Measurements from ENCODE around the gene EYS. TPM values are rescaled to one million over a fixed set of nuclear protein-coding genes. Genes with fewer than 3 reads are reported as not detected.
"Not testable (repeated sequence)": the region's sequence is repeated elsewhere in the genome, so short reads cannot be mapped to it uniquely, and the experiment has no call there.

Gene EYS
- total RNA-seq, 1 donor from 2014 or later, result not detected

- no peak for TF ChIP-seq CTCF (IDR thresholded peaks at IDR 0.05)
- H3K4me1 ChIP-seq, result no peaks in the 10 kb centered on the region
- intact Hi-C loops (cut with DNase I), result no loop called here
- H3K27ac ChIP-seq, result no peak overlapping the region
- H3K27me3 ChIP-seq, result no peaks in the 10 kb centered on the region
- DNase-seq (ENCODE audit: low spot score in 2 of 2), result no peak
- no peak overlapping the region for H3K4me3 ChIP-seq
- no peaks in the 10 kb centered on the region for H3K36me3 ChIP-seq
- no peaks in the 10 kb centered on the region for H3K9me3 ChIP-seq
These were observed 136.7 kb downstream of the EYS start for GRCh38 chr6:65570340-65570739.

- Histone ChIP-seq H3K27me3 (no peaks in the 10 kb centered on the region), H3K9me3 (no peaks in the 10 kb centered on the region), H3K36me3 (no peaks in the 10 kb centered on the region), H3K27ac (no peak overlapping the region), H3K4me3 (no peak overlapping the region), H3K4me1 (no peaks in the 10 kb centered on the region)
- intact Hi-C loops (cut with DNase I), result no loop called here
- TF ChIP-seq CTCF (IDR thresholded peaks at IDR 0.05), result no peak
- no peak for DNase-seq (ENCODE audit: low spot score in 2 of 2)
These were observed 137.5 kb downstream of the EYS start for GRCh38 chr6:65569505-65569904.

GRCh38 chr6:65569056-65569455, 138.0 kb downstream of the EYS start:
- H3K27me3 ChIP-seq; H3K36me3 ChIP-seq; H3K9me3 ChIP-seq; H3K4me3 ChIP-seq; H3K4me1 ChIP-seq; DNase-seq (ENCODE audit: low spot score in 2 of 2); H3K27ac ChIP-seq; intact Hi-C loops (cut with DNase I): not testable (repeated sequence)

- intact Hi-C loops (cut with DNase I), result no loop called here
- Histone ChIP-seq H3K36me3 (no peaks in the 10 kb centered on the region), H3K4me1 (no peaks in the 10 kb centered on the region), H3K9me3 (no peaks in the 10 kb centered on the region), H3K27ac (no peak overlapping the region), H3K27me3 (no peaks in the 10 kb centered on the region), H3K4me3 (no peak overlapping the region)
- no peak for TF ChIP-seq CTCF (IDR thresholded peaks at IDR 0.05)
- no peak for DNase-seq (ENCODE audit: low spot score in 2 of 2)
These were observed 140.9 kb downstream of the EYS start for GRCh38 chr6:65566117-65566516.

GRCh38 chr6:65558071-65558470, 149.0 kb downstream of the EYS start:
- TF ChIP-seq CTCF (IDR thresholded peaks at IDR 0.05), result no peak

GRCh38 chr6:65557224-65557623, 149.8 kb downstream of the EYS start:
- TF ChIP-seq CTCF (IDR thresholded peaks at IDR 0.05), result no peak
- no peaks in the 10 kb centered on the region for H3K36me3 ChIP-seq
- H3K27ac ChIP-seq, result no peak overlapping the region
- no peaks in the 10 kb centered on the region for H3K9me3 ChIP-seq
- H3K4me1 ChIP-seq, result no peaks in the 10 kb centered on the region
- no peak overlapping the region for H3K4me3 ChIP-seq
- intact Hi-C loops (cut with DNase I), result no loop called here
- H3K27me3 ChIP-seq, result no peaks in the 10 kb centered on the region
- no peak for DNase-seq (ENCODE audit: low spot score in 2 of 2)

More at GRCh38 chr6:65558071-65558470, 149.0 kb downstream of the EYS start:
- Histone ChIP-seq H3K27me3 (no peaks in the 10 kb centered on the region), H3K4me1 (no peaks in the 10 kb centered on the region), H3K4me3 (no peak overlapping the region), H3K9me3 (no peaks in the 10 kb centered on the region), H3K36me3 (no peaks in the 10 kb centered on the region), H3K27ac (no peak overlapping the region)
- DNase-seq (ENCODE audit: low spot score in 2 of 2), result no peak
- intact Hi-C loops (cut with DNase I), result no loop called here

All from ascending aorta (tissue), 2 donors.